Suprapubic skin (tissue), 3 donors: ENCODE data around the gene SUSD5.

ENCODE experiments used
- POLR2AphosphoS5 ChIP-seq, 3 donors: sonication (generic); formaldehyde crosslinking; IDR thresholded peaks; one replicate each; pipeline ENCODE4 v1.6.1; 2017; ENCODE audit warnings: antibody characterized with exemption in 3 of 3
- TF ChIP-seq, protein P1 (sequence below), 2 donors: fragments of 200-600 bp in 1 of 2; fragments of 450-650 bp in 1 of 2; sonication (generic) in 1 of 2; IDR thresholded peaks; one replicate each; pipeline ENCODE4 v1.5.1; 2016 to 2019; ENCODE audit warnings: antibody characterized with exemption in 2 of 2, mild to moderate bottlenecking in 1 of 2, moderate library complexity in 1 of 2

DNA sequence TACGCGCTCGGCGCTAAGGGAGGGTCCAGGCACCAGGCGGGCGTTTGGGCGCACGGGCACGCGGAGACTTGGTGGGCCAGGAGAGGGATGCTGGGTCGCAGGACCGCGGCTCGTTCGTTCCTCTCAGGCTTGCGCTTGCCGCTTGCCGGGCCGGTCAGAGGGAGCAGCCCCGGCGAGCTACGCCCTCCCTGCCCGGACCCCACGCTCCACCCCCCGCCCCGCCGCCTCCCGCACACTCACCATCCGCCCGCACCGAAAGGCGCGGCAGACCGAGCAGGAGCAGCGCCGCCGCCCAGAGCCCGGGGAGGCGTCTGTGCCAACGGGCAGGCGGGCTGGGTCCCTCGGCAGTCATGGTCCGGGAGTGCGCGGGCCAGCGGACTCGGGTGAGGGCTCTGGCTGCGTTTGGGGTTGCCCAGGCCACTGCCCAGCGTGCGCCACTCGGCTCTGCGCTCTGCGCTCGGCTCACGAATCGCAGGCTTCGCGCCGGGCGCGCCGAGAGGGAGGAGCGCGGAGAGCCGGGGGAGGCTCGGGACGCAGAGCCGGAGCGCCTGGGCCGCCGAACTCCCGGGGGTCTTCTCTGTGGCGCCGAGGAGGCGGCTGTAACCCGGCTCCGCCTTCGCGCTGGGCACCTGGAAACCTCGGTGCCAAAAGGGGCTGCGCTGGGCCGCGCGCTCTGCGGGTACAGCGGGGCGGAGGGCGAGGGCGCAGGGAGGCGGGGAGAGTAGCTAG is at the start of gene SUSD5:
- TF ChIP-seq POLR2AphosphoS5 (IDR thresholded peaks at IDR 0.05) = no peak
- TF ChIP-seq, protein P1, sequence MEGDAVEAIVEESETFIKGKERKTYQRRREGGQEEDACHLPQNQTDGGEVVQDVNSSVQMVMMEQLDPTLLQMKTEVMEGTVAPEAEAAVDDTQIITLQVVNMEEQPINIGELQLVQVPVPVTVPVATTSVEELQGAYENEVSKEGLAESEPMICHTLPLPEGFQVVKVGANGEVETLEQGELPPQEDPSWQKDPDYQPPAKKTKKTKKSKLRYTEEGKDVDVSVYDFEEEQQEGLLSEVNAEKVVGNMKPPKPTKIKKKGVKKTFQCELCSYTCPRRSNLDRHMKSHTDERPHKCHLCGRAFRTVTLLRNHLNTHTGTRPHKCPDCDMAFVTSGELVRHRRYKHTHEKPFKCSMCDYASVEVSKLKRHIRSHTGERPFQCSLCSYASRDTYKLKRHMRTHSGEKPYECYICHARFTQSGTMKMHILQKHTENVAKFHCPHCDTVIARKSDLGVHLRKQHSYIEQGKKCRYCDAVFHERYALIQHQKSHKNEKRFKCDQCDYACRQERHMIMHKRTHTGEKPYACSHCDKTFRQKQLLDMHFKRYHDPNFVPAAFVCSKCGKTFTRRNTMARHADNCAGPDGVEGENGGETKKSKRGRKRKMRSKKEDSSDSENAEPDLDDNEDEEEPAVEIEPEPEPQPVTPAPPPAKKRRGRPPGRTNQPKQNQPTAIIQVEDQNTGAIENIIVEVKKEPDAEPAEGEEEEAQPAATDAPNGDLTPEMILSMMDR (IDR thresholded peaks at IDR 0.05) = no peak
